ENCODE data around the gene PRKAG2. TPM values are rescaled to one million over a fixed set of nuclear protein-coding genes. Genes with fewer than 3 reads are reported as not detected.
A peak's percentile ranks its signal among the peaks of the same experiment; 100 is the strongest.

PRKAG2 gene
- total and polyA plus RNA-seq, 2 of the 13 experiments (the other 11 are each of a cell fraction or from before 2014, with no cell fraction given) = 0.90 to 1.3 TPM

DNA sequence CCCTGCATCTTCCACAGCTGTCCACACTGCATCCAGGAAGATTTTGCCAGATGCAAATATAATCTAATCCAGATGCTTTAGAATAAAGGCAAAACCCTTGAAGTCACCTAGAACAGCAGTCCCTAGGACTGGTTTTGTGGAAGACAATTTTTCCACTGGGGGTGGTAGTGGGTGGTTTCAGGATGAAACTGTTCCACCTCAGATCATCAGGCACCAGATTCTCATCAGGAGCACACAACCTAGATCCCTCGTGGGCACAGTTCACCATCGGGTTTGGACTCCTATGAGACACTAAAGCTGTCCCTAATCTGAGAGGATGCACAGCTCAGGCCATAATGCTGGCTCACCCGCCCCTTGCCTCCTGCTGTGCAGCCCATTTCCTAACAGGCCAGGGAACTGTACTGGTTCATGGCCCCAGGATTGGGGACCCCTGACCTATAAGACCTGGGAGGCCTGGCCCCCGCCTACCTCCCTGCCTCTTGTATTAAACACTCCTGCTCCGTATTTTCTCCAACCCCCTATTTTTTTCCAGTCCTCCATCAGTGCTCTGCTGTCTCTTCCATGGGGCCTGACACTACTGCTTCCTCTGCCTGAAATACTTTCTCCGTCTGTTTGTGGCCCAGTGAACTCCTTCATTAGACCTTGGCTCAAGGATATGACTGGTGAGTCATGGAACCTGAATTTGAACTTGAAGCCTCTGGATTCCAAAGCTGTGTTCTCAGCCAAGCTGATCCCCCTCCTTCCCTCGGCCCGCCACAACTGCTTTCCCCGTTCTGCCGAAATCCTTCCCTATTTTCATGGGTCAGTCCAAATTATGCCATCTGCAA, 277.3 kb downstream of the PRKAG2 start:
- H3K36me3 ChIP-seq (replicated peaks in 1 of 2; ENCODE audit: control insufficient read depth in 1 of 2, insufficient read depth in 2 of 2, low read length in 2 of 2) = no peaks in the 10 kb centered on the region
- no peak overlapping the region for H3K4me3 ChIP-seq (replicated peaks in 1 of 3; ENCODE audit: insufficient read depth in 1 of 3, low read depth in 2 of 3, low read length in 3 of 3)
- no peaks in the 10 kb centered on the region for H3K9me3 ChIP-seq (ENCODE audit: low read length)
- intact Hi-C loops (cut with micrococcal nuclease; ENCODE audit: unreplicated experiment) (no loop called here), in situ Hi-C loops (cut with HindIII; ENCODE audit: extremely low pct_ligation_motif_present, low pct_unique_long_range_greater_than_20kb) (no loop called here)
- DNase-seq (ENCODE audit: low spot score) (no peak), FAIRE-seq (no peak), ATAC-seq (no peak)
- TF ChIP-seq FOSL2 (CRISPR knock-in tag; IDR thresholded peaks at IDR 0.05) = 0 out of 2 replicates have a peak, but pooled peaks have one; percentile 32
- TF ChIP-seq, protein P1, sequence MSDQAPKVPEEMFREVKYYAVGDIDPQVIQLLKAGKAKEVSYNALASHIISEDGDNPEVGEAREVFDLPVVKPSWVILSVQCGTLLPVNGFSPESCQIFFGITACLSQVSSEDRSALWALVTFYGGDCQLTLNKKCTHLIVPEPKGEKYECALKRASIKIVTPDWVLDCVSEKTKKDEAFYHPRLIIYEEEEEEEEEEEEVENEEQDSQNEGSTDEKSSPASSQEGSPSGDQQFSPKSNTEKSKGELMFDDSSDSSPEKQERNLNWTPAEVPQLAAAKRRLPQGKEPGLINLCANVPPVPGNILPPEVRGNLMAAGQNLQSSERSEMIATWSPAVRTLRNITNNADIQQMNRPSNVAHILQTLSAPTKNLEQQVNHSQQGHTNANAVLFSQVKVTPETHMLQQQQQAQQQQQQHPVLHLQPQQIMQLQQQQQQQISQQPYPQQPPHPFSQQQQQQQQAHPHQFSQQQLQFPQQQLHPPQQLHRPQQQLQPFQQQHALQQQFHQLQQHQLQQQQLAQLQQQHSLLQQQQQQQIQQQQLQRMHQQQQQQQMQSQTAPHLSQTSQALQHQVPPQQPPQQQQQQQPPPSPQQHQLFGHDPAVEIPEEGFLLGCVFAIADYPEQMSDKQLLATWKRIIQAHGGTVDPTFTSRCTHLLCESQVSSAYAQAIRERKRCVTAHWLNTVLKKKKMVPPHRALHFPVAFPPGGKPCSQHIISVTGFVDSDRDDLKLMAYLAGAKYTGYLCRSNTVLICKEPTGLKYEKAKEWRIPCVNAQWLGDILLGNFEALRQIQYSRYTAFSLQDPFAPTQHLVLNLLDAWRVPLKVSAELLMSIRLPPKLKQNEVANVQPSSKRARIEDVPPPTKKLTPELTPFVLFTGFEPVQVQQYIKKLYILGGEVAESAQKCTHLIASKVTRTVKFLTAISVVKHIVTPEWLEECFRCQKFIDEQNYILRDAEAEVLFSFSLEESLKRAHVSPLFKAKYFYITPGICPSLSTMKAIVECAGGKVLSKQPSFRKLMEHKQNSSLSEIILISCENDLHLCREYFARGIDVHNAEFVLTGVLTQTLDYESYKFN (CRISPR knock-in tag; conservative IDR thresholded peaks at IDR 0.05) = no peak
- TF ChIP-seq RARA (CRISPR knock-in tag; IDR thresholded peaks at IDR 0.05) = 0 out of 2 replicates have a peak, but pooled peaks have one; percentile 12
- no peak overlapping the region for H3K9ac ChIP-seq (ENCODE audit: insufficient read depth, low read depth, low read length)
- no peak overlapping the region for H2AFZ ChIP-seq (ENCODE audit: low read length)
- ChIA-PET POLR2A (no interaction called here), CTCF (ENCODE audit: low intra/inter-chr PET ratio, low total read pairs) (no interaction called here)
- BruUV-seq (replicated peaks) = no TSS peak
- no peaks in the 10 kb centered on the region for H3K79me2 ChIP-seq (ENCODE audit: insufficient read depth, low read length)
- H3K4me2 ChIP-seq (ENCODE audit: low read depth, low read length) = no peak overlapping the region
- H3K4me1 ChIP-seq (ENCODE audit: insufficient read depth, low read length) = no peaks in the 10 kb centered on the region
- H3K27ac ChIP-seq (ENCODE audit: extremely low read length, insufficient read depth, low read length) = no peak overlapping the region
- no peaks in the 10 kb centered on the region for H4K20me1 ChIP-seq (ENCODE audit: insufficient read depth, low read length)
- 47% methylated on average over 7 of the region's 10 CpGs for WGBS (ENCODE audit: low lambda C conversion rate)
- H3K27me3 ChIP-seq (ENCODE audit: control insufficient read depth in 1 of 2, insufficient read depth in 2 of 2, low read length in 2 of 2) = 0 out of 5 replicates have a peak, but pooled peaks cover 0 to 3% of the 10 kb centered on the region in 2 experiments
